ENCODE measurements around the gene EHD2. TPM values are rescaled to one million over a fixed set of nuclear protein-coding genes. Genes with fewer than 3 reads are reported as not detected.
"Not testable (repeated sequence)": the region's sequence is repeated elsewhere in the genome, so short reads cannot be mapped to it uniquely, and the experiment has no call there.

Gene EHD2
- total RNA-seq, 1 experiment from 2014 or later: 13.3 TPM

DNA sequence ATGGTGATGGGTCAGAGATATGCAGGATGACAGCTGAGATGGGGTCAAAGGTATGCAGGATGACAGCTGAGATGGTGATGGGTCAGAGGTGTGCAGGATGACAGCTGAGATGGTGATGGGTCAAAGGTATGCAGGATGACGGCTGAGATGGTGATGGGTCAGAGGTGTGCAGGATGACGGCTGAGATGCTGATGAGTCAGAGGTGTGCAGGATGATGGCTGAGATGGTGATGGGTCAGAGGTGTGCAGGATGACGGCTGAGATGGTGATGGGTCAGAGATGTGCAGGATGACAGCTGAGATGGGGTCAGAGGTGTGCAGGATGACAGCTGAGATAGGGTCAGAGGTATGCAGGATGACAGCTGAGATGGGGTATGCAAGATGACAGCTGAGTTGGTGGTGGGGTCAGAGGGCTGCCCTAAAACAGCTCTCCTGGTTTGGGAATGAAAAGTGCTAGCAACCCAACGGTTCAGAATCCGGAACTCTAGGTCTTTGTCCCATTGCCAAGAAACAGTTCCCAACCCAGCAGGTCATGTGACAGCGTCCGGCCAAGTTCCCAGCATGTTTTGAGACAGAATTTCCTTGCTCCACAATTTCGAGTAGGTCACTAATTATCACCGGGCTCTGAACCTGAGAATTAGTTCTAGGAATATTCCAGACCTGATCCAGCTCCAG is 68.5 kb downstream of the EHD2 start:
- Mint-ChIP-seq H3K36me3 (ENCODE audit: insufficient read depth, unreplicated experiment) (peaks cover 55% of the 10 kb centered on the region), H3K4me3 (ENCODE audit: unreplicated experiment) (no peak overlapping the region), H3K27ac (ENCODE audit: unreplicated experiment) (peak overlapping the region; percentile 15), H3K9me3 (ENCODE audit: unreplicated experiment) (no peaks in the 10 kb centered on the region), H3K4me1 (ENCODE audit: low read depth, unreplicated experiment) (peaks cover 20% of the 10 kb centered on the region), H3K27me3 (ENCODE audit: insufficient read depth, unreplicated experiment) (no peaks in the 10 kb centered on the region)
- intact Hi-C loops (cut with micrococcal nuclease; ENCODE audit: unreplicated experiment): no loop called here
- no TSS peak for BruUV-seq (replicated peaks)
- H3K27me3 ChIP-seq (replicated peaks; ENCODE audit: control insufficient read depth, insufficient read depth, low read length): no peaks in the 10 kb centered on the region
- CTCF ChIA-PET: interaction anchor here (1.4 kb wide), 1 partner anchor 16 kb away, joined by 3 read pairs; no protein-coding TSS in a partner anchor
- DNase-seq: no peak
- TF ChIP-seq, protein P1, sequence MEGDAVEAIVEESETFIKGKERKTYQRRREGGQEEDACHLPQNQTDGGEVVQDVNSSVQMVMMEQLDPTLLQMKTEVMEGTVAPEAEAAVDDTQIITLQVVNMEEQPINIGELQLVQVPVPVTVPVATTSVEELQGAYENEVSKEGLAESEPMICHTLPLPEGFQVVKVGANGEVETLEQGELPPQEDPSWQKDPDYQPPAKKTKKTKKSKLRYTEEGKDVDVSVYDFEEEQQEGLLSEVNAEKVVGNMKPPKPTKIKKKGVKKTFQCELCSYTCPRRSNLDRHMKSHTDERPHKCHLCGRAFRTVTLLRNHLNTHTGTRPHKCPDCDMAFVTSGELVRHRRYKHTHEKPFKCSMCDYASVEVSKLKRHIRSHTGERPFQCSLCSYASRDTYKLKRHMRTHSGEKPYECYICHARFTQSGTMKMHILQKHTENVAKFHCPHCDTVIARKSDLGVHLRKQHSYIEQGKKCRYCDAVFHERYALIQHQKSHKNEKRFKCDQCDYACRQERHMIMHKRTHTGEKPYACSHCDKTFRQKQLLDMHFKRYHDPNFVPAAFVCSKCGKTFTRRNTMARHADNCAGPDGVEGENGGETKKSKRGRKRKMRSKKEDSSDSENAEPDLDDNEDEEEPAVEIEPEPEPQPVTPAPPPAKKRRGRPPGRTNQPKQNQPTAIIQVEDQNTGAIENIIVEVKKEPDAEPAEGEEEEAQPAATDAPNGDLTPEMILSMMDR (IDR thresholded peaks at IDR 0.05; ENCODE audit: insufficient read depth in 1 of 2, low read depth in 1 of 2, low read length in 1 of 2, severe bottlenecking in 1 of 2, unreplicated experiment in 1 of 2): no peak
- H3K4me1 ChIP-seq: peaks cover 14% of the 10 kb centered on the region
- no peak overlapping the region for H3K4me3 ChIP-seq (ENCODE audit: low read depth, low read length)
- H3K36me3 ChIP-seq (ENCODE audit: control insufficient read depth, insufficient read depth, low read length): peaks cover 3% of the 10 kb centered on the region
- H3K9me3 ChIP-seq: no peaks in the 10 kb centered on the region
- POLR2A ChIA-PET: no interaction called here

DNA sequence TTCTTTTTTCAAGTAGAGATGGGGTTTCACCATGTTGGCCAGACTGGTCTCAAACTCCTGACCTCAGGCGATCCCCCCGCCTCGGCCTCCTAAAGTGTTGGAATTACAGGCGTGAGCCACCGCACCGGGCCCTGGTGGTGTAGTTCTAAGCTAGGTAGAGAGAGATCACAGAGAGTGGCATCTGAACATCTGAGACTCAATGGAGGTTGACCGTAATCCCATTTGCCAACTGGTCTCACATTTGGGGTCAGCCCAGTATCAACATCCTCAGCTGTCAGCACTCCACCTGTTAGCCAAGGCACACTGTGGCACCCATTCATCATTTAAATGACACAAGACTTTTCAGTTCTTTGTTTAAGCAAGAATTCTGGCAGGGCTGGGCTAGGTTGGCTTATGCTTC is 73.3 kb downstream of the EHD2 start:
- Mint-ChIP-seq H3K36me3 (ENCODE audit: insufficient read depth, unreplicated experiment) (peaks cover 47% of the 10 kb centered on the region), H3K9me3 (ENCODE audit: unreplicated experiment) (no peaks in the 10 kb centered on the region), H3K4me3 (ENCODE audit: unreplicated experiment) (no peak overlapping the region), H3K4me1 (ENCODE audit: low read depth, unreplicated experiment) (peaks cover 2% of the 10 kb centered on the region), H3K27ac (ENCODE audit: unreplicated experiment) (no peak overlapping the region), H3K27me3 (ENCODE audit: insufficient read depth, unreplicated experiment) (no peaks in the 10 kb centered on the region)
- no TSS peak for BruUV-seq (replicated peaks)
- intact Hi-C loops (cut with micrococcal nuclease; ENCODE audit: unreplicated experiment): no loop called here
- DNase-seq: no peak
- ChIA-PET CTCF (interaction anchor here (3.3 kb wide), 1 partner anchor 20 kb away, joined by 20 read pairs; no protein-coding TSS in a partner anchor), POLR2A (interaction anchor here (0.7 kb wide), 1 partner anchor 83 kb away, joined by 5 read pairs; no protein-coding TSS in a partner anchor)
- Histone ChIP-seq H3K4me1 (no peaks in the 10 kb centered on the region), H3K4me3 (ENCODE audit: low read depth, low read length) (no peak overlapping the region), H3K36me3 (ENCODE audit: control insufficient read depth, insufficient read depth, low read length) (no peaks in the 10 kb centered on the region; the same call in 1 of the 2 replicates), H3K9me3 (no peaks in the 10 kb centered on the region), H3K27me3 (replicated peaks; ENCODE audit: control insufficient read depth, insufficient read depth, low read length) (no peaks in the 10 kb centered on the region)
- TF ChIP-seq, protein P1 (IDR thresholded peaks at IDR 0.05; ENCODE audit: insufficient read depth in 1 of 2, low read depth in 1 of 2, low read length in 1 of 2, severe bottlenecking in 1 of 2, unreplicated experiment in 1 of 2): no peak

DNA sequence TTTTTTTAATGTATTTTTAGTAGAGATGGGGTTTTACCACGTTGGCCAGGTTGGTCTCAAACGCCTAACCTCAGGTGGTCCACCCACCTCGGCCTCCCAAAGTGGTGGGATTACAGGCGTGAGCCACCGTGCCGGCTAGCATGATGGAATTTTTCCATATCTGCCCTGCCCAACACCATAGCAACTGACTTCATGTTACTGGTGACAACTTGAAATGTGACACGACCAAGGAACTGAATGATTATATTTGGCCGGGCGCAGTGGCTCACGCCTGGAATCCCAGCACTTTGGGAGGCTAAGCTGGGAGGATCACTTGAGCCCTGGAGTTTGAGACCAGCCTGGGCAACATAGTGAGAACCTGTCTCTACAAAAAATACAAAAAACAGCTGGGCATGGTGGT is 74.1 kb downstream of the EHD2 start:
- H3K4me3 Mint-ChIP-seq (ENCODE audit: unreplicated experiment); DNase-seq; H3K9me3 Mint-ChIP-seq (ENCODE audit: unreplicated experiment); H3K4me1 ChIP-seq; H3K36me3 ChIP-seq (ENCODE audit: control insufficient read depth, insufficient read depth, low read length); H3K27me3 ChIP-seq (replicated peaks; ENCODE audit: control insufficient read depth, insufficient read depth, low read length); H3K9me3 ChIP-seq; POLR2A ChIA-PET; BruUV-seq (replicated peaks); H3K4me3 ChIP-seq (ENCODE audit: low read depth, low read length); H3K4me1 Mint-ChIP-seq (ENCODE audit: low read depth, unreplicated experiment); H3K27ac Mint-ChIP-seq (ENCODE audit: unreplicated experiment); H3K27me3 Mint-ChIP-seq (ENCODE audit: insufficient read depth, unreplicated experiment); intact Hi-C loops (cut with micrococcal nuclease; ENCODE audit: unreplicated experiment): not testable (repeated sequence)
- CTCF ChIA-PET: interaction anchor here (3.3 kb wide), 1 partner anchor 20 kb away, joined by 20 read pairs; no protein-coding TSS in a partner anchor
- peaks cover 41% of the 10 kb centered on the region for H3K36me3 Mint-ChIP-seq (ENCODE audit: insufficient read depth, unreplicated experiment)

DNA sequence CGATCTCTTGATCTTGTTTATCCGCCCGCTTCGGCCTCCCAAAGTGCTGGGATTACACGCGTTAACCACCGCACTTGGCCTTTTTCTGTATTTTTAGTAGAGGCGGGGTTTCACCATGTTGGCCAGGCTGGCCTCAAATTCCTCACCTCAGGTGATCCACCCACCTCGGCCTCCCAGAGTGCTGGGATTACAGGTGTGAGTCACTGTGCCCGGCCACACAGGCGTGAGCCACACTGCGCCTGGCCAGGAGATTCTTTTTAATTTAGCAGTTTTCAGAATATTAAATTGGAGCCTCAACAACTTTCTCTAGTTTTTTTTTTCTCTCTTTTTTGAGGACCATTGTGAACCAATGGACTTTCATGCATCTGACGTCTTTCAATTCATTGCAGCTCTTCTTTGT is 76.6 kb downstream of the EHD2 start:
- intact Hi-C loops (cut with micrococcal nuclease; ENCODE audit: unreplicated experiment): loop anchor here (1.0 to 2.0 kb wide), 2 partner anchors 45 to 77 kb away; partner anchors contain the start of genes EHD2 and NOP53
- H3K4me3 ChIP-seq (ENCODE audit: low read depth, low read length); H3K27ac Mint-ChIP-seq (ENCODE audit: unreplicated experiment); H3K9me3 Mint-ChIP-seq (ENCODE audit: unreplicated experiment); H3K36me3 ChIP-seq (ENCODE audit: control insufficient read depth, insufficient read depth, low read length); H3K9me3 ChIP-seq; BruUV-seq (replicated peaks); H3K4me1 Mint-ChIP-seq (ENCODE audit: low read depth, unreplicated experiment); CTCF ChIA-PET; H3K4me3 Mint-ChIP-seq (ENCODE audit: unreplicated experiment); H3K4me1 ChIP-seq; H3K27me3 ChIP-seq (replicated peaks; ENCODE audit: control insufficient read depth, insufficient read depth, low read length); DNase-seq; H3K27me3 Mint-ChIP-seq (ENCODE audit: insufficient read depth, unreplicated experiment): not testable (repeated sequence)
- H3K36me3 Mint-ChIP-seq (ENCODE audit: insufficient read depth, unreplicated experiment): peaks cover 25% of the 10 kb centered on the region
- POLR2A ChIA-PET: interaction anchor here (0.7 kb wide), 1 partner anchor 414 kb away, joined by 7 read pairs; no protein-coding TSS in a partner anchor
